ENCODE data around the gene LRRC10. TPM values are rescaled to one million over a fixed set of nuclear protein-coding genes. Genes with fewer than 3 reads are reported as not detected.

The LRRC10 gene
- total RNA-seq, result 40.5 TPM
- long read RNA-seq, transcript LRRC10-201 (1 exons, 2,599 nt), result major isoform, 163 of 164 reads
- long read RNA-seq, partial matches to known transcripts, result 0 of 164 reads
- long read RNA-seq, other reads (novel, unspliced or antisense), result 1 of 164 reads

- intact Hi-C loops (cut with DNase I), result no loop called here
- ATAC-seq (ENCODE audit: poor library complexity), result peak; percentile 82
- DNase-seq, result peak; percentile 58
Observed at GRCh38 chr12:69610729-69611128, at the start of gene LRRC10. LRRC10 (minus strand) TSS chr12:69610907; CDS start chr12:69610838, 69 bp downstream.

GRCh38 chr12:69660164-69660863, 49.6 kb upstream of the LRRC10 start:
- intact Hi-C loops (cut with DNase I), result no loop called here
- DNase-seq, result no peak
- ATAC-seq (ENCODE audit: poor library complexity), result no peak

GRCh38 chr12:69658203-69658602, 47.5 kb upstream of the LRRC10 start:
- ATAC-seq (ENCODE audit: poor library complexity) (no peak), DNase-seq (no peak)
- intact Hi-C loops (cut with DNase I), result no loop called here

- intact Hi-C loops (cut with DNase I), result no loop called here
- DNase-seq, result no peak
- no peak for ATAC-seq (ENCODE audit: poor library complexity)
Observed at GRCh38 chr12:69657376-69658137, 46.9 kb upstream of the LRRC10 start.

- intact Hi-C loops (cut with DNase I), result no loop called here
- DNase-seq, result no peak
- ATAC-seq (ENCODE audit: poor library complexity), result peak; percentile 46
Observed at GRCh38 chr12:69655616-69656340, 45.1 kb upstream of the LRRC10 start.

- no peak for DNase-seq
- ATAC-seq (ENCODE audit: poor library complexity), result no peak
- intact Hi-C loops (cut with DNase I), result no loop called here
Observed at GRCh38 chr12:69653703-69654102, 43.0 kb upstream of the LRRC10 start.

- intact Hi-C loops (cut with DNase I), result no loop called here
- no peak for DNase-seq
- ATAC-seq (ENCODE audit: poor library complexity), result no peak
Observed at GRCh38 chr12:69651922-69652321, 41.2 kb upstream of the LRRC10 start.

- no peak for ATAC-seq (ENCODE audit: poor library complexity)
- intact Hi-C loops (cut with DNase I), result no loop called here
- no peak for DNase-seq
Observed at GRCh38 chr12:69649529-69649928, 38.8 kb upstream of the LRRC10 start.

- intact Hi-C loops (cut with DNase I), result no loop called here
- ATAC-seq (ENCODE audit: poor library complexity) (no peak), DNase-seq (no peak)
Observed at GRCh38 chr12:69648476-69648875, 37.8 kb upstream of the LRRC10 start.

GRCh38 chr12:69647178-69647577, 36.5 kb upstream of the LRRC10 start:
- intact Hi-C loops (cut with DNase I), result no loop called here
- ATAC-seq (ENCODE audit: poor library complexity), result no peak
- no peak for DNase-seq

- DNase-seq, result no peak
- intact Hi-C loops (cut with DNase I), result no loop called here
- no peak for ATAC-seq (ENCODE audit: poor library complexity)
Observed at GRCh38 chr12:69645031-69645430, 34.3 kb upstream of the LRRC10 start.

- intact Hi-C loops (cut with DNase I), result no loop called here
- no peak for DNase-seq
- ATAC-seq (ENCODE audit: poor library complexity), result no peak
Observed at GRCh38 chr12:69644511-69644910, 33.8 kb upstream of the LRRC10 start.

- DNase-seq, result peak; percentile 52
- peak; percentile 86 for ATAC-seq (ENCODE audit: poor library complexity)
- intact Hi-C loops (cut with DNase I), result no loop called here
Observed at GRCh38 chr12:69642531-69642930, 31.8 kb upstream of the LRRC10 start.

GRCh38 chr12:69641546-69641945, 30.8 kb upstream of the LRRC10 start:
- intact Hi-C loops (cut with DNase I), result no loop called here
- DNase-seq (no peak), ATAC-seq (ENCODE audit: poor library complexity) (no peak)

- intact Hi-C loops (cut with DNase I), result loop anchor here (5.0 kb wide), 1 partner anchor 47 kb away; no protein-coding TSS in a partner anchor
- peak; percentile 70 for ATAC-seq (ENCODE audit: poor library complexity)
- peak; percentile 75 for DNase-seq
Observed at GRCh38 chr12:69639400-69640016, 28.8 kb upstream of the LRRC10 start.

GRCh38 chr12:69633061-69633460, 22.4 kb upstream of the LRRC10 start:
- DNase-seq, result no peak
- intact Hi-C loops (cut with DNase I), result no loop called here
- ATAC-seq (ENCODE audit: poor library complexity), result no peak

GRCh38 chr12:69630191-69630590, 19.5 kb upstream of the LRRC10 start:
- intact Hi-C loops (cut with DNase I), result no loop called here
- no peak for ATAC-seq (ENCODE audit: poor library complexity)
- no peak for DNase-seq

- DNase-seq (no peak), ATAC-seq (ENCODE audit: poor library complexity) (no peak)
- intact Hi-C loops (cut with DNase I), result no loop called here
Observed at GRCh38 chr12:69627501-69627900, 16.8 kb upstream of the LRRC10 start.

GRCh38 chr12:69623970-69624369, 13.3 kb upstream of the LRRC10 start:
- intact Hi-C loops (cut with DNase I), result no loop called here
- DNase-seq (peak; percentile 87), ATAC-seq (ENCODE audit: poor library complexity) (peak; percentile 89)
